Activated B cell treated with CpG ODN at 0.5 μM for 24 hours (primary cell): Measurements from ENCODE around the gene IQSEC1. TPM values are rescaled to one million over a fixed set of nuclear protein-coding genes. Genes with fewer than 3 reads are reported as not detected.

Source experiments
- ATAC-seq: fragments of 200-7000 bp; cut with Tn5 transposase; one replicate; pipeline ENCODE4 v1.10.0; 2021; ENCODE audit warnings: low read depth, mild to moderate bottlenecking, moderate library complexity
- CTCF ChIA-PET: fragments of 350-600 bp; sonication (Branson Sonifier 250); formaldehyde crosslinking; loops from one replicate; lab custom pipeline; 2021; ENCODE audit warnings: antibody characterized with exemption; lab: Charles Lee
- POLR2A ChIA-PET: fragments of 350-600 bp; sonication (Branson Sonifier 250); formaldehyde crosslinking; loops from one replicate; lab custom pipeline; 2021; ENCODE audit warnings: antibody characterized with exemption; lab: Charles Lee
- DNase-seq: peaks from one replicate; pipeline ENCODE4 v3.0.0; 2022
- H3K27ac Mint-ChIP-seq: one replicate; pipeline ENCODE4 v1.8.0; 2020; ENCODE audit warnings: mixed read lengths
- H3K27me3 Mint-ChIP-seq: one replicate; pipeline ENCODE4 v1.8.0; 2021; ENCODE audit warnings: mixed read lengths
- H3K36me3 Mint-ChIP-seq: one replicate; pipeline ENCODE4 v1.8.0; 2021; ENCODE audit warnings: low read depth, mixed read lengths
- H3K4me1 Mint-ChIP-seq: one replicate; pipeline ENCODE4 v1.8.0; 2021; ENCODE audit warnings: mixed read lengths
- H3K4me3 Mint-ChIP-seq: one replicate; pipeline ENCODE4 v1.8.0; 2020; ENCODE audit warnings: mild to moderate bottlenecking, mixed read lengths
- H3K9me3 Mint-ChIP-seq: one replicate; pipeline ENCODE4 v1.8.0; 2020; ENCODE audit warnings: mixed read lengths
- intact Hi-C: fragments of 100-400 bp; cut with micrococcal nuclease; formaldehyde crosslinking; loops from one replicate; pipeline ENCODE4 v1.15.1; 2024
- total RNA-seq: library from RNA; stranded (reverse); gene quantifications from 2 replicates; pipeline ENCODE4 v1.2.3, GENCODE V29; 2022
- TF ChIP-seq, protein P1 (sequence below): fragments of 200-600 bp; IDR thresholded peaks from one replicate; pipeline ENCODE4 v1.8.0; 2022; ENCODE audit warnings: antibody characterized with exemption, mild to moderate bottlenecking

Gene IQSEC1
- total RNA-seq, 1 donor from 2014 or later = 296 TPM

DNA sequence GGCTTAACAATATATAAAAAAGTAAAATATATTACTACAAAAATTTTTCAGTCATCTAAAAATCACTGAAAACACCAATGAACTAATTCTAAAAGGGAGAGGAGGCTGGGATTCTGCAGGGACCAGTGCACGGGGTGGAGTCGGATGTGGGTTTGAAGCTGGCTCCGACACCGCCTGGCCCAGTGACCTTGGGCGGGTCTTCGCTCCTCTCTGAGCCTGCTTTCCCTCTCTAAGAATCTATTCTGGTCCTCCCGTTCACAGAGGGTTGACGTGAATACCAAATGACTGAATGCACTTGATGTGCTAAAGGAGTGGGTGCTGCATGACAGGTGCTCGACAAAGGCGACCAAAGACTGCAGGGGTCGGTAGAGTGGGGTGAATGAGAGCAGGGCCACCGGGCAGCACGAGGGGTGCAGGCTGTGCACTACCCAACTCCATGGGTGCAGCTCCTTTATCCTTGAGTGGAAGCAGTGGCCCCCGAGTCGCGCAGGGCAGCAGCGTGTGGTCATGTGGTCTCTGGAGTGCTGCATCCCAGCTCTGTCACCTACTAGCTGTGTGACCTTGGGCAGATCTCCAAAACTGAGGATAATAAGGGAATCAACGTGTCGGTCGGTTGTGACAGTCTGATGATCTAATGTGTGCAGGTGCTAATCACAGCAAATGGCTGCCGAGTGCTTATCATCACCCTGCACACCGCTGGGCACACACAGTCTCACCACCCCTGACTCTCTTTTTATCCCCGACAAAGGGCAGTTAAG, 8.6 kb upstream of the IQSEC1 start:
- Mint-ChIP-seq H3K4me3 (peak overlapping the region; percentile 32), H3K27ac (no peak overlapping the region), H3K4me1 (peaks cover 83% of the 10 kb centered on the region), H3K9me3 (no peaks in the 10 kb centered on the region), H3K36me3 (no peaks in the 10 kb centered on the region), H3K27me3 (no peaks in the 10 kb centered on the region)
- DNase-seq (no peak), ATAC-seq (no peak)
- intact Hi-C loops = no loop called here
- ChIA-PET CTCF (interaction anchor here (1.2 to 2.2 kb wide), 2 partner anchors 10 to 32 kb away, joined by 3 to 9 read pairs; no protein-coding TSS in a partner anchor), POLR2A (interaction anchor here (0.9 to 10.0 kb wide), 4 partner anchors 8 to 70 kb away, joined by 3 to 291 read pairs (median 6); partner anchors contain the start of gene IQSEC1)
- TF ChIP-seq, protein P1, sequence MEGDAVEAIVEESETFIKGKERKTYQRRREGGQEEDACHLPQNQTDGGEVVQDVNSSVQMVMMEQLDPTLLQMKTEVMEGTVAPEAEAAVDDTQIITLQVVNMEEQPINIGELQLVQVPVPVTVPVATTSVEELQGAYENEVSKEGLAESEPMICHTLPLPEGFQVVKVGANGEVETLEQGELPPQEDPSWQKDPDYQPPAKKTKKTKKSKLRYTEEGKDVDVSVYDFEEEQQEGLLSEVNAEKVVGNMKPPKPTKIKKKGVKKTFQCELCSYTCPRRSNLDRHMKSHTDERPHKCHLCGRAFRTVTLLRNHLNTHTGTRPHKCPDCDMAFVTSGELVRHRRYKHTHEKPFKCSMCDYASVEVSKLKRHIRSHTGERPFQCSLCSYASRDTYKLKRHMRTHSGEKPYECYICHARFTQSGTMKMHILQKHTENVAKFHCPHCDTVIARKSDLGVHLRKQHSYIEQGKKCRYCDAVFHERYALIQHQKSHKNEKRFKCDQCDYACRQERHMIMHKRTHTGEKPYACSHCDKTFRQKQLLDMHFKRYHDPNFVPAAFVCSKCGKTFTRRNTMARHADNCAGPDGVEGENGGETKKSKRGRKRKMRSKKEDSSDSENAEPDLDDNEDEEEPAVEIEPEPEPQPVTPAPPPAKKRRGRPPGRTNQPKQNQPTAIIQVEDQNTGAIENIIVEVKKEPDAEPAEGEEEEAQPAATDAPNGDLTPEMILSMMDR = no peak

DNA sequence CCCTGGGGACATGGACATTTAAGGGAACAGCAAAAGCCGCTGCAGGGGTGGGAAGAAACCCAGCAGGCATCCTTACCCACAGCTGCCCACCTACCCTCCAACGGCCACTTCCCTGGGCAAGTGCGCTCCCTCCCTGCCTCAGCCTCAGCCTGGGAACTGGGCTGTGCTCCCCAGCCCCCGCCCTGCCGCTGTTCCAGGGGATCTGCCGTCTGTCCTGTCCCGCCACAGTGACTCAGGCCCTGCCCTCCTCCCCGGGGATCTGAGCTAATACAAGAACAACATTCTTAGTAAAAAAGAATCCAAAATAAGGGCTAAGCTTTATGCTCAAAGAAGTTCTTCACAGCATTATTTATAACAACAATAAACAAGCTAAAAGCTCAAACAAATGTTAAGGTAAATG, 7.4 kb upstream of the IQSEC1 start:
- ATAC-seq = no peak
- Mint-ChIP-seq H3K36me3 (no peaks in the 10 kb centered on the region), H3K27ac (no peak overlapping the region), H3K4me1 (peaks cover 71% of the 10 kb centered on the region), H3K27me3 (no peaks in the 10 kb centered on the region), H3K4me3 (no peak overlapping the region), H3K9me3 (no peaks in the 10 kb centered on the region)
- POLR2A ChIA-PET = interaction anchor here (0.9 to 10.0 kb wide), 3 partner anchors 59 to 69 kb away, joined by 3 to 291 read pairs (median 4); no protein-coding TSS in a partner anchor
- CTCF ChIA-PET = interaction anchor here (1.2 to 2.2 kb wide), 2 partner anchors 11 to 31 kb away, joined by 3 to 9 read pairs; no protein-coding TSS in a partner anchor
- TF ChIP-seq, protein P1 = no peak
- no peak for DNase-seq
- intact Hi-C loops = no loop called here

DNA sequence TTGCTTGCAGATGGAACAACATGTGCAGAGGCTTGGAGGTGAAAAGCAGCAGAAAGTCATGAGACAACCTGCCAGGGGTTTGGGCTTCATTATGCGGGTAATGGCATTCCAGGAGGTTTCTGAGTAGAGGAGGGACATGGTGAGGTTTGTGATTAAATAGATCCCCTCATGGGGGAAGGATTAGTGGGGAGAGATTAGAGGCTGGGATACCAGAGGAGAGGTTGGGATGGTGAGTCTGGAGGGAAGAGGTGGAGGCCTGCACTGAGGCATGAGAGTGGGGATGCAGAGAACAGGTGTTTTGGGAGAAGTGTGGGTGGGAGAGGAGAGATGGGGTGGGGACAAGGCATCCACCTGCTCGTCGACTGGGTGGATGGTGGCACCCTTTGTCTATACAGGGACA, 6.8 kb upstream of the IQSEC1 start:
- Mint-ChIP-seq H3K4me1 (peaks cover 66% of the 10 kb centered on the region), H3K27me3 (no peaks in the 10 kb centered on the region), H3K27ac (no peak overlapping the region), H3K36me3 (no peaks in the 10 kb centered on the region), H3K9me3 (no peaks in the 10 kb centered on the region), H3K4me3 (no peak overlapping the region)
- DNase-seq = no peak
- ChIA-PET CTCF (no interaction called here), POLR2A (interaction anchor here (1.2 to 10.0 kb wide), 2 partner anchors 59 to 64 kb away, joined by 3 to 291 read pairs; no protein-coding TSS in a partner anchor)
- intact Hi-C loops = no loop called here
- TF ChIP-seq, protein P1 = no peak
- ATAC-seq = no peak

DNA sequence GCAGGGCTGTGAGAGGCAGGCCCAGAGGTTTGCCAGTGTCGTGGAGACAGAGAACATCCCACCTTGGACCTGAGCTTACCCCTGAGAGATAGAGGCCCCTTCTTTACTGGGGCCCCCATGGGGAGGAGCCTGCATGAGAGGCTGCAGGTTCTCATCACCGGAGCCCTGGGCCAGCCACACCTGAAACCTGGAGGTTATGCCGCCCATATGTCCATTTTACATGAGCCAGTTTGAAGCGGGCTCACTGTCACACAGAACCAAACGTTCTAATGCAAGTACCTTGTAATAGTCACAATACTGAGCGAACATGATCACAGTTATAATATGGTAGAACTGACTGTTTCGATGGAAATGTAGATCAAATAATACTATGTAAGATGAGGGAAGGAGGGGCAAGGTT, 6.3 kb upstream of the IQSEC1 start:
- TF ChIP-seq, protein P1 = no peak
- no peak overlapping the region for H3K27ac Mint-ChIP-seq
- H3K36me3 Mint-ChIP-seq = no peaks in the 10 kb centered on the region
- H3K4me3 Mint-ChIP-seq = no peak overlapping the region
- no peaks in the 10 kb centered on the region for H3K9me3 Mint-ChIP-seq
- intact Hi-C loops = no loop called here
- H3K4me1 Mint-ChIP-seq = peaks cover 60% of the 10 kb centered on the region
- ChIA-PET POLR2A (no interaction called here), CTCF (no interaction called here)
- no peaks in the 10 kb centered on the region for H3K27me3 Mint-ChIP-seq
- DNase-seq (no peak), ATAC-seq (no peak)

DNA sequence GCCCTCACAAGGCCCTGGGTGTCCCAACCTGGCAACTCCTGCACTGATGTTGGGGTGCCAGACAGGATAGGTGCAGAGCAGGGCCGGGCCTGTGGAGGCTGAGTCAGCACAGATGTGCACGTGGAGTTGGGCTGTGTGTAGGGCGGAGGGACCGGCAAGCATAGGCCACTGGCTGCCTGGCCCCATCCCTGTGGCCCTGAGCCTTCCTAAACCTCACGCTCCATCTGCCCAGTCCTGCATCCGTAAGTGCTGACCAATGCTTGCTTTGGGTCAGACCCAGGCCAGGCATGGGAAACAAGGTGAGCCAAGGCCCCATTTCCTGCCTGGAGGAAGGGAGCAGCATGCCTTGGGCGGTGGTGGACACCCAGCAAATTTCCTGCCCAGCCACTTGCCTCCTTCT, 5.8 kb upstream of the IQSEC1 start:
- Mint-ChIP-seq H3K27me3 (no peaks in the 10 kb centered on the region), H3K27ac (no peak overlapping the region), H3K9me3 (no peaks in the 10 kb centered on the region), H3K4me3 (no peak overlapping the region), H3K4me1 (peaks cover 60% of the 10 kb centered on the region), H3K36me3 (no peaks in the 10 kb centered on the region)
- ATAC-seq = no peak
- ChIA-PET POLR2A (no interaction called here), CTCF (no interaction called here)
- no peak for DNase-seq
- intact Hi-C loops = no loop called here
- TF ChIP-seq, protein P1 = no peak
